Measurements from ENCODE around the gene SUV39H1.

Gene SUV39H1

DNA sequence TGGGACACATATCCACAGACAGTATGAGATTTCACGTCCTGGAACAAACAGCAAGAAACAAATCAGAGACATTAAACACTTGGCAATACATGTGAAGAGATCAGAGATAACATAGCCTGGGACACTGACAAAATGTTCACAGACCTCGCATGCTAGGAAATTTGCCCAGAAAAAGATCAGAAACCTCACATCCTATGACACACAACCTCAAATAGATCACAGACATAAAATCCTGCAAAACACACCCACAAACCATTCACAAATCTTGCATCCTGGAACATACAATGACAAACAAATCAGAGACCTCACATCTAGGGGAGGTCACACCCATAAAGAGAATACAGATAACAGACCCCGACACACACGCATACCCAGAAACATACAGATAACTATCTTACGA lies 18.0 kb downstream of the SUV39H1 start:
- DNase-seq (ENCODE audit: low spot score): no peak

DNA sequence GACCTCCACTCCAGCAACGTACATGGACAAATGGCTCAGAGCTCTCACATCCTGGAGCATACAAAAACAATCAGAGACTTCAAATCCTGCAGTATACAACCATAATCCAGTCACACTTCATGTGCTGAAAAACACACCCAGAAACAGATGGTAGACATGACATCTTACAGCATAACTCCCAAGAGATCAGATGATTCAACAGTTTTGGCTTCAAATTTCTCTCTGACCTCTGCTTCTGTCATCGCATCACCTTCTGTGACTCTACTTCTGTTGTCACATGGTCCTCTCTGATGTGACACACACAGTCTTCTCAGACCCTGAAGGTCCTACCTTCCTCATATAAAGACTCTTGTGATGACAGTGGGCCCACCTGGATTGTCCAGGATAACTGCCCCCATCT lies 18.5 kb downstream of the SUV39H1 start:
- DNase-seq (ENCODE audit: low spot score): no peak

DNA sequence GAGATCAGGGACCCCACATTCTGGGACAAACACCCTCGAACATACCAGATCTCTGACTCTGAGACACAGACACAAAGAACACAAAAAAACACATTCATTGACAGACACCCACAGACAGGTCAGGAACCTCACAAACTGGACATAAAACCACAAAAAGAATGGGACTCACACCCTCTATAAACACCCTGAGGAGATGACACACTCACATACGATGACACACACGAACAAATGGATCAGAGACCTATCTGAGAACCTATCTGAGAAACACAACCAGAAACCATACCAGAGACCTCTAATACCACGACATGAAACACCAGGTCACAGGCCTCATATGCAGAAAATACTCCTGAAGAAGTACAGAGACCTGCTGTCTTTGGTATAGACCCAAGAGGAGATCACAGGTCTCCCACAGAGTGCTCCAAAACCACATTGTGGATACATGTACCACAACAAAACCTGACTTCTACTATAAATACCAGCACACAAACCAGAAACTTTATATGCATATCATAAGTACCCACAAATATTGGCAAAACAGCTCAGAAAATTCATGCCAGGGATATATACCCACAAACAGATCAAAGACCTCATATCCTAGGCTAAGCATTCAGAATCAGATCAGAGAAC lies 19.5 kb downstream of the SUV39H1 start:
- no peak for DNase-seq (ENCODE audit: low spot score)

DNA sequence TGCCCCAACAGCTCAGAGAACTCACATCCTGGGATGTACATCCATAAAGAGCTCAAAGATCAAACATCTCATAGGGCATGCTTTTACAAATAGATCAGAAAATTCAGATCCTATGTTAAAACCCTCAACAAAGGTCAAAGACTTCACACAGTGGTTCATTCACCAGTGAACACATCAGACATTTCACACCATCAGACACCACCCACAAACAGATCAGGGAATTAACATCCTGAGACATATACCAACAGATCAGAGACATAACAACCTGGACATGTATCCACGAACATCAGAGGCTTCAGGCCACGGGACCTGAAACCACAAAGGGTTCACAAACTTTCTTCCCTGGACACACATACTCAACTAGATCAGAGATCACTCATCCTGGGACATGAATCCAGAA lies 23.4 kb downstream of the SUV39H1 start:
- DNase-seq (ENCODE audit: low spot score): no peak

DNA sequence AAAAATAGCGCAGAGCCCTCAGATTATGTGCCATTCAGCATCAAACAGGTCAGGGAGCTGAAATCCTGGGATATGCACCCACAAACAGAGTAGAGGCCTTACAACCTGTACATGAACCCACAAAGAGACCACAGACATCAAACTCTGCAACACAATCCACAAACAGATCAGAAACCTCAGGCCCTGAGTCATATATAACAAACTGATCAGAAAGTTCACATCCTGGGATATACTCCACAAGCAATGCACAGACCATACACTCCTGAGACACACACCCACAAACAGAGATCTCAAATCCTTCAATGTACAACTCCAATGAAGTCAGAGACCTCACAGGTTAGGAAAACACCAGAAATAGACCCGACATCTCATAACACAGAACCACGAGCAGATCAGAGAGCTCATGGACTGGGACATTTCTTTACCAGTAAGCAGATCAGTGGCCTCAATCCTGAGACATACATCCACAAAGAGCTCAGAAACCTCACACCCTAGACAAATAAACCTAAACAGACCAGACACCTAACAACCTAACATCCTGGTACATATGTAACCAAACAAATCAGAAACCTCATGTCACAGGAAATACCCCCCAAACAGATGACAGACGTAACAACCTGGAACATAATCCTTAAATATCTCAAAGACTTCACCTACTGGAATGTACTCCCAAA lies 24.2 kb downstream of the SUV39H1 start:
- no peak for DNase-seq (ENCODE audit: low spot score)

DNA sequence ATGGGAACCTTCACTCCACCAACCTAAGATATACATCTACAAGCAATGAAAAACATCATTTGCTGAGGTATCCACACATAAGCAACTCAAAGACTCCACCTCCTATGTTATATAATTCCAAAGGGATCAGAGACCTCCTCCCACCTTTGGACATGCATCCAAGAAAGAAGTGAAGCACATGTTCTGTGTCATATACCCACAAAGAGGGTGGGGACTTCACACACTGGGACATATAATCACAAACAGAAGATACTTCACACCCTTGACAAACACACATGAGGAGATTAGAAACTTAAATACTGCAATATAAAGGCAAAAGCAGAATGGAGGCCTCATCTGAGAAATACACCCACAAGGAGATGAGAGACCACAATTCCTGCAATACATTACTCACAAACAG lies 25.4 kb downstream of the SUV39H1 start:
- no peak for DNase-seq (ENCODE audit: low spot score)

DNA sequence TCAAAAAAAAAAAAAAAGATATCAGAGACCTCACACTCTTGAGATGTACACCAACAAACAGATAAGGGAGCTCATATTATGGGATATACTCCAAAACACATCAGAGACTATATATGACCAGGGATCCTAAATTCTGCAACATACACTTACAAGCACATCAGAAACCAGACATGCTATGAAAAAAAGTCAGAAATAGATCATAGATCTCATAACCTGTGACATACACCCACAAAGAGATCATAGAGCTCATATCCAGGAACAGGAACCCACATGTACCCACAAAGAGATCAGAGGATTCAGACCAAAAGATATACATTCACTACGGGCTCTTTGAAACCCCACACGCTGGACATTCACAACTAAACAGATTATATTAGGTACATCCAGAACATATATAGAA lies 30.1 kb downstream of the SUV39H1 start:
- DNase-seq (ENCODE audit: low spot score): no peak

DNA sequence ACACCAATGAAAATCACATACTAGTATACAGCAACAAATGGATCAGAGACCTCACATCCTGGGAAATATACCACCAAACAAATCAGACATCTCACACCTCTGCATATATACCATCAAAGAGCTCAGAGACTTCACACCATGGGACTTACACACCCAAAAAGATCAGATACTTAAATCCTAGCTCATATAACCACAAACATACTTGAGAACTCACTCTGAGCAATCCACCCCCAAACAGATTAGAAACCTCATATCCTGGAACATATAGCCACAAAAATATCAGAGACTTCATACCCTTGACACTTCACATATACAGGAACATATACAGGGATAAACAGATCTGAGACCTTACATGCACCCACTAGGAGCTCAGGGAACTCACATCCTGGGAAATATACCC lies 32.1 kb downstream of the SUV39H1 start:
- no peak for DNase-seq (ENCODE audit: low spot score)

DNA sequence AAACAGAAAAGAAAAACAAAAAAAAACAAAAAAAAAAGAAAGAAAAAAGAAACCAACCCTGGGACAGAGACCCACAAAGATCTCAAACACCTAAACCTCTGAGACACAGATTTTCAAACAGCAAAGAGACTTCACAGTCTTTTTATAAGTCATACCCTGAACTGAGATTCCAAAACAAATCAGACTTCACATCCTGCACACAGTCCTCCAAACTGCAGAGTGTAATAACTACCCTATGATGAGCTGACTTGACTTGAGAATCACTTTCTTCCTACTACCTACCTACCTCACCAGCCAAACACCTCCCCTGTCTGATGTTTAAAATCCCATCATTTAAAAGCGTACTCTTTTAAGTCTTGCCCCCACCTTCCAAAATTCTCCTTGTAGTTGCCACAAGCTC lies 39.8 kb downstream of the SUV39H1 start:
- no peak for DNase-seq (ENCODE audit: low spot score)

DNA sequence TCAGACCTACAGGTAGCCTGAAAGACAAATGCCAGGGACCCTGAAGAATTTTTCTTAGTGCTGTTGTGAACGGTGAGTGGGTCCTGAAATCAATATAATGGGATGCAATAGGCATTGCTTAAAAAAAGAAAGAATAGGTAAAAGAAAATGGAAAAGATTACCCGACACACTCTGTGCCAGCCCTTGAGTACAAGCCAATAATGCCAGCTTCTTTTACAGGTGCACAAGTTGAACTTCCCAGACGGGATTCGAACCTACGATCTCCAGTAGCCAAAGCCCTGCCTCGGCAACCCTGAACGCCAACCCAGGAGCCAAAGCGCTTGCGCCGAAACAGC lies 40.3 kb downstream of the SUV39H1 start:
- no peak for DNase-seq (ENCODE audit: low spot score)

DNA sequence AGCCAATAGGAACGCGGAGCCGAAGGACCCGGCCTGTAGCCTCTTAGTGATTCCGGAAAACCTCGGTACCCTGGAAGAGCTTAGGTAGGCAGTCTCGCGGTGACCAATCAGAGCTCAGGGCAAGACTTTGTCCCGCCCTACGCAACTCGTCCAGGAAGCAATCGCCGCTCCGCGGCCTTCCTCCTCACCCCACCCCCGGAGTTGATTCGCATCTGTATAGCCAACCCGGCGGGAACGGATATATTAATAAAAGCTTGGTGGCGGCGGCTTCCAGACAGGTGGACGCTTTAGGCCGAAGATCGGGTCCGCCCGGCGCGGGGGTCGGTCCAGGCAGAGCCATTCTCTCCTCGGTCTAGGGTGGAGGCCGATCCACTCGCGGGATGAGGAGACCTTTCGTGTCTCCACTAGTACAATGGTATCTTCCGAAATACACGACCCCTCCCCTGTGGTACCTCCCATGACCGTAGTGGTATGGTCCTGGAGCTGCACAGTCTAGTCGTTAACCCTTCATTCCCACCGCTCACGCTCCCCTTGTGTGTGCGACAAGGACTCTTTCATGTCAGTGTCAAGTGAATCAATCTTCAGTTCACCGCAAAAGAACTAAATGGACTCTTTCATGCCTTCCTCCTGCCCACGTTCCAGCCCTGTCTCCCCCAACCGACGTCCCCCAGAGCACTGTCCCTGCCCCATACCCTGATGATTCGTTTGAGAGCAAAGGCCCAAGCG lies 40.8 kb downstream of the SUV39H1 start:
- DNase-seq (ENCODE audit: low spot score): peak; percentile 91

DNA sequence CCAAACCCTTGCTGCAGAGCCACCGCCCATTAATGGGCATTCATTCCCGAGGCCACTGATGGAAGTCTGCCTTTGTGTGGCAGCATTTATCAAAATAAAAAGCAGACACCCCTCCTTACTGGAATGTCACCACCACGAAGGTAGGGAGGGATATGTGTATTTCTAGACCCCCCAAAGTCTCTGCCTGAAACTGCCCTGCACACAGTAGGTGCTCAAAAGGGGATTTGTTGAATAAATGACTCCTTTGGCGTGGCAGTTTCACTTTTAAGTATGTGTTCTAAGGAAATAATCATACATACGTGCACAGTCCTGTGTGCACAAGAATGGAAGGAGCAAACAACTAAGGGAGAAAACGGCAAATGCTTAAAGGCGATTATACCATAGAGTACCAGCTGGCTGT lies 41.4 kb downstream of the SUV39H1 start:
- DNase-seq (ENCODE audit: low spot score): no peak

DNA sequence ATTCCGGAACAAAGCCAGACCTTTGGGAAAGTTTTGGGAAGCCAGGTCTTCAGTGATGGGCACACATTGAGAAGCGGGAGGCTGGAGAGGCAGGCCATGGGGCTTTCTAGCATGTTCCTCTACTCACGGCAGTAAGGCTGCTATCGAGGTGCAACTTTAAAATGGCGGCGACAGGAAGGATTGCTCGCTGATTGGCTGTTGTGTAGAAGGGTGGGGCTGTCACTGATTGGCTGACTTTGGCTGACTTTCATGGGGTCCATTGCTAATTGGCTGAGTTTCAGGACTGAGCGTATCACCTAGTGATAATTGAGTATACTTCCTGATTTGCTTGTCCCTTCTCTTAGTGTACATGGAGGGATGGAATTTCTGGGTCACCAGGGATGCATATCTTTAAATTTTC lies 45.3 kb downstream of the SUV39H1 start:
- no peak for DNase-seq (ENCODE audit: low spot score)

DNA sequence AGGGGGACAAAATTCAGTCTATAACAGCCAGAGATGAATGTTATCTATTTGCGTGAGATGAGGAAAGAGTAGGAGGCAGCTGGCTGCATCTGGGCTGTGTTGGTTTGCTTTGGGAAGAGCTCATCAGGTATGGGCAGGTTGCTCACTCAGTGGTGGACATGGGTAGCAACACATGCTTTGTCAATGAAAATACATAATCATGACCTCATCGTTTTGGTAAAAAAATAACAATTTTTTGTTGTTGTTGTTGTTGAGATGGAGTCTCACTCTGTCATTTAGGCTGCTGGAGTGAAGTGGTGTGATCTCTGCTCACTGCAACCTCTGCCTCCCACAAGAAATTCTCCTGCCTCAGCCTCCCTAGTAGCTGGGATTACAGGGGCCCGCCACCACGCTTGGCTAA lies 48.7 kb downstream of the SUV39H1 start:
- no peak for DNase-seq (ENCODE audit: low spot score)

DNA sequence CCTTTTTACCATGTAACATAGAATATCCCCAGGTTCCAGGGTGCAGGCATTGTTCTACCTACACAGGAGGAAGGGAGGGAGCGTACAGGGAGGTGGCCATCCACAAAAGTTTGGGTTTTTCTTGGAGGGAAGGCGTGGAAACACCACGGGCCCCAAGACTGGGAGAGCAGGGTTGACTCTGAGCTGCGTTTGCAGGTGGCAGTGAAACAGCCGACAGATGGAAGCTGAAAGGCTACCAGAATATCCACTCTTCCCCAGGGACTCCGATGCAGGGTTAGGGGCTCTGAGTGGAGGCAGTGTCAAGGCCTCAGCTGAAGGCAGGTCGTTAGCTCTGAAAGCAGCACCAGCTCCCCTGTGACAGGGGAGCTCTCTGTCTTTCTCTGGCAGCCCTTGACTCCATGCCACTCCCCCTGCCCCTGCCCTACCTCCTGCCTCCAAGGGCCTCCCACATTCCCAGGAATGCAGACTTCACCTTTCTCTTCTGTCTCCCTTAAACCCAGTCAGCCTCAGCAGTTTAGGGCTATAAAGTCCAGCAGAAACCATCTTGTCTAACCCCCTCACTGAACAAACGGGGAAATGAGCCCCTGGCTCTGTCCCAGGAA lies 51.0 kb downstream of the SUV39H1 start:
- no peak for DNase-seq (ENCODE audit: low spot score)

DNA sequence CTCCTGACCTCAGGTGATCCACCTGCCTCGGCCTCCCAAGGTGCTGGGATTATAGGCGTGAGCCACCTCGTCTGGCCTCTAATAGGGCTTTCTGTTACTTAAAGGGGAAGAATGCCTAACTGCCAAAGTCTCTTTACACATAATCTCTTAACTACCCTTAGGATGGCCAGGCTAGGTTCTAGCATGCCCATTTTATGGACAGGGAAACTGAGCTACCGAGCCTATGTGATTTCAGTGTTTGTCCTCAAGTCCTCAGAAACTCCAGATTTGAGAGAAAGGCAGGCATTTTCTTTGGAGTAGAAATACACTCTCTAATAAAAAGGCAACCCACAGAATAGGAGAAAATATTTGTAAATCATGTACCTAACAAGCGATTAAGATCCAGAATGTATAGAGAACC lies 52.6 kb downstream of the SUV39H1 start:
- no peak for DNase-seq (ENCODE audit: low spot score)

DNA sequence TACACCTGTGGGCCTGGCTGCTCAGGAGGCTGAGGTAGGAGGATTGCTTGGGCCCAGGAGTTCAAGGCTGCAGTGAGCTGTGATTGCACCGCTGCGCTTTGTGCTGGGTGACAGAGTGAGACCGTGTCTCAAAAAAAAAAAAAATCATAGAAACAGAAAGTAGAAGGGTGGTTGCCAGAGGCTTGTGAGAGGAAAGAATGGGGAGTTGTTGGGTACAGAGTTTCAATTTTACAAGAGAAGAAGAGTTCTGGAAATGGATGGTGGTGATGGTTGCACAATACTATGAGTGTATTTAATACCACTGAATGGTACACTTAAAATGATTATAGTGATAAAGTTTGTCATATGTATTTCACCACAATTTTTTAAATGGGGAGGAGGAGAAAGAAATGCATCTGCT lies 54.8 kb downstream of the SUV39H1 start:
- DNase-seq (ENCODE audit: low spot score): no peak

DNA sequence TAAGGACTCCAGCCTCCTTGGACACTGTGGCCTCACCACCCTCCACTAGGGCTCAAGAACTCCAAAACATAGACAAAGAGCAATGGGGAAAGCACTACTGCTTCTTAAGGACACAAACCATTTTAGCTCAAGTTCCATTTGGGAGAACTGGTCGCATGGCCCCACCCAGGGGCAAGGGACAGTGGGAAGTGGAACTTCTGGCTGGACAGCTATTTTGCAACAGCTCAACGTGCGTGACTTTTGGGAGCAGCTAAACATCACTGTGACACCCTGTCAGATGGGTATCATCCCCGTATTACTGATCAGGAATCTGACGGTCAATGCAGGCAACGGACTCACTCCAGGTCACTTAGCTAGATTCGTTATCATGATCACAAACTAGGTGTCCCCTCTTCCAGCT lies 56.0 kb downstream of the SUV39H1 start:
- DNase-seq (ENCODE audit: low spot score): no peak

DNA sequence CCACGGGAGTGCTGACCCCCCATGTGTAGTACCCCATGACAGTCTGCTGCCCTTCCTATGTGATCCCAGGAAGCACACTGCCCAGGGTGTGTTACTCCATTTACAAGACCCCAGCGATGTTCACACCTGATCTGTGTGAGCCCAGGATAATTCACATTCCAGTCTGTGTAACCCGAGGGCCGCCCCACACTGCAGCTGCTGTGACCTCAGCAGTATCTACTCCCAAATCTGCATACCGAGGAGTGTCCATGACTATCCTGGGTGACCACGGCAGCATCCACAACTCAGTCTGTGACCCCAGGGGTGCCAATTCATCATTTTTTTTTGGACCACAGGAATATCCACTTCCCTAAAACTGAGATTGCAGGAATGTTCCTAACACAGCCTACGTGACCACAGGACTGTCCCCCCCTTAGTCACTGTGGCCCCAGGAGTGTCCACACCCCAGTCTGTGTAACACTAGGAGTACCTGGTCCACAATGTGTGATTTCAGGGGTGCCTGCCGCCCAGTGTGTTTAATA lies 57.2 kb downstream of the SUV39H1 start:
- no peak for DNase-seq (ENCODE audit: low spot score)

DNA sequence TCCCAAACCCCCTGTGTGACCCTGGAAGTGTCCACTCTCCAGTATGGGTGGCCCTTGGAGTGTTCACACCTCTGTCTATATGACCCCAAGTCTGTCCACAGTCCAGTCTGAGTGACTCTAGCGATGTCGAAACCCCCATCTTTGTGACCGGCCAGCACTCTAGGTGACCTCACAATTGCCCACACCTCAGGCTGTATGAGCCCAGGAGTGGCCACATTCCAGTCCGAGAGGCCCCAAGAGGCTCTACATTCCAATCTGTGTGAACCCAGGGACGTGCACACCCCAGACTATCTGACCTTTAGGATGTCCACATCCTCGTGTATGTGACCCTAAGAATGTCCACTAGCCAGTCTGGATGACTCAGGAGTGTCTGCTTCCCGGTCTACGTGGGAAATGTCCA lies 57.7 kb downstream of the SUV39H1 start:
- DNase-seq (ENCODE audit: low spot score): no peak
